ENCODE measurements around the gene GNAI1. TPM values are rescaled to one million over a fixed set of nuclear protein-coding genes. Genes with fewer than 3 reads are reported as not detected.

The GNAI1 gene
- total RNA-seq, 1 donor from 2014 or later = 8.7 TPM

DNA sequence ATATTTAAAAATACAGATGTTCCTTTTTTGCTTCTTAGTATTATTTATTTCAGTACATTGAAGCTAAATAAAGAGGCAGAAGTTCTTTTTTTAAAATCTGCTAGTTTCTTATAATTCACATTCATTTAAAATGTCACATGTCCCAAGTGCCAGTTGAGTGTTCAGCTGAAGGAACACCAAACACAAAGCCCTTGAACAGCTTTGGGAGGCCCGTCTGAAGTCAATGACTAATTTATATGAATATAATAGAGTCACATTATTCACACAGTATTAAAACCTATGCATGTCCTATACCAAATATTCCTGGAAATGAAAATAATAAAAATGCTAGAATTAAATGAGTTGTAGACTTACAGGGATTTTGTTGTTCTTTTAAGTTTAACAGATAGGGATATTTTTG is 70.3 kb downstream of the GNAI1 start:
- DNase-seq (ENCODE audit: low spot score in 2 of 2) = no peak
- Histone ChIP-seq H3K4me3 (no peak overlapping the region), H3K27me3 (no peaks in the 10 kb centered on the region), H3K36me3 (peaks cover 0 to 13% of the 10 kb centered on the region in 2 donors), H3K27ac (no peak overlapping the region), H3K9me3 (no peaks in the 10 kb centered on the region), H3K4me1 (no peaks in the 10 kb centered on the region)
- no peak for TF ChIP-seq CTCF (IDR thresholded peaks at IDR 0.05)
- intact Hi-C loops (cut with DNase I) = no loop called here

DNA sequence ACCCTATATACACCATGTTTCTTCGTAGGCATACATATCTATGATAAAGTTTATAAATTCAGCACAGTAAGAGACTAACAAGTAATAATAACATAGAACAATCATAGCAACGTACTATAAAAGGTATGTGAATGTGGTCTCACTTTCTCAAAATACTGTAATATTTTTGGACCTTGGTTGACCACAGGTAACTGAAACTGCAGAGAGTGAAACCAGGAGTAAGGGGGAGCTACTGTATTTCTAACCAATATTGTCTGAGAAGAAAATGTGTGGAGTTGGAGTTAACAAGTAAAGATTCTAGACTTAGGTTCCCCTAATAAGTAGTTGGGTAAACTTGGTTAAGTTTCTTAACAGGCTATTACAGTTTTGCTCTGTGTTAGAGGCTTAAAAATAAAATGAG is 72.1 kb downstream of the GNAI1 start:
- DNase-seq (ENCODE audit: low spot score in 2 of 2) = no peak
- H3K27ac ChIP-seq = no peak overlapping the region
- no peaks in the 10 kb centered on the region for H3K27me3 ChIP-seq
- H3K36me3 ChIP-seq = peaks cover 3 to 11% of the 10 kb centered on the region in 2 donors
- TF ChIP-seq CTCF (IDR thresholded peaks at IDR 0.05) = no peak
- no peak overlapping the region for H3K4me3 ChIP-seq
- intact Hi-C loops (cut with DNase I) = no loop called here
- H3K9me3 ChIP-seq = no peaks in the 10 kb centered on the region
- no peaks in the 10 kb centered on the region for H3K4me1 ChIP-seq

GRCh38 chr7:80207501-80207900 is 72.9 kb downstream of the GNAI1 start:
- no peak for DNase-seq (ENCODE audit: low spot score in 2 of 2)
- Histone ChIP-seq H3K4me1 (no peaks in the 10 kb centered on the region), H3K36me3 (peaks cover 6 to 16% of the 10 kb centered on the region in 2 donors), H3K27ac (no peak overlapping the region), H3K4me3 (no peak overlapping the region), H3K9me3 (no peaks in the 10 kb centered on the region), H3K27me3 (no peaks in the 10 kb centered on the region)
- TF ChIP-seq CTCF (IDR thresholded peaks at IDR 0.05) = no peak
- intact Hi-C loops (cut with DNase I) = no loop called here

GRCh38 chr7:80208700-80209099 is 74.1 kb downstream of the GNAI1 start:
- TF ChIP-seq CTCF (IDR thresholded peaks at IDR 0.05) = no peak
- Histone ChIP-seq H3K9me3 (no peaks in the 10 kb centered on the region), H3K27me3 (no peaks in the 10 kb centered on the region), H3K4me3 (no peak overlapping the region), H3K27ac (no peak overlapping the region), H3K4me1 (no peaks in the 10 kb centered on the region), H3K36me3 (peaks cover 6 to 27% of the 10 kb centered on the region in 2 donors)
- no peak for DNase-seq (ENCODE audit: low spot score in 2 of 2)
- intact Hi-C loops (cut with DNase I) = no loop called here

DNA sequence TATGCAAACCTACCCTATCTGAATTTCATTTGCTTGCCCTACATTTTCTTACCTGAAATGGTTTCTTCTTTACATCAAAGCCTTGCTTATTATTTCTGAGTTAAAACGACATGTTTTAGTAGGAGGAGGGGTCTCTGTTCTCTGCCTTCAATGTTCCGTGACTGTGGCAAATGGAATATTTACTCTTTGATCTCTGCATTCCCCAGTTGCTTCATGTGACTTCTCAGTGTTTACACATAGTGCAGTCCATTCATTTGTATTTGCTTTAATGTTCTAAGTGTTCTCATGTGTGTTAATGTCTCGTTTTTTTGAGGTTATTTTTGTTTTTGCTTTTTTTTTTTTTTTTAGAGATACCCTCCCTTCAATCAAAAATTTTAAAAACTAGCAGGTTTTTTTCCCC is 75.8 kb downstream of the GNAI1 start:
- Histone ChIP-seq H3K27me3 (no peaks in the 10 kb centered on the region), H3K4me1 (no peaks in the 10 kb centered on the region), H3K9me3 (no peaks in the 10 kb centered on the region), H3K4me3 (no peak overlapping the region), H3K36me3 (peaks cover 9 to 20% of the 10 kb centered on the region in 2 donors), H3K27ac (no peak overlapping the region)
- intact Hi-C loops (cut with DNase I) = loop anchor here (10.0 kb wide), 1 partner anchor 116 kb away; no protein-coding TSS in a partner anchor
- DNase-seq (ENCODE audit: low spot score in 2 of 2) = no peak
- no peak for TF ChIP-seq CTCF (IDR thresholded peaks at IDR 0.05)

DNA sequence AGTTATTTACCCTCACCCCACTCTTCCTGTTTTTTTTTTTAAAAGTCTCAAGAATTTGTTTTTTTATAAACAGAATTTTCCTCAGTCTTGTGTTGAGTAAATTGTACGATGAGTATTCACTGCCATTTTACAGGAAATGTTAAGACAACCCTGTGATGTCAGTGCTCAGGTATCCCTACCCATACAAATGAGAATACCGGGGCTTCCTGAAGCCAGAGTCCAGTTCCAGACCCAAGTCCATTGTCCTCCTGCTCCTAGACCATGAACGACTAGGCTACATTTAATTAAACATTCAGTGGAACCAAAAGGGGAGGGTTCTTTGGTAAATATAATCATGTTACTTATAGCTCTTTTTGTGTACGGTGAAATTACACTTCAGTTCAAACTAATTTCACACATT is 79.2 kb downstream of the GNAI1 start:
- H3K36me3 ChIP-seq = peaks cover 14 to 20% of the 10 kb centered on the region in 2 donors
- intact Hi-C loops (cut with DNase I) = loop anchor here (10.0 kb wide), 1 partner anchor 119 kb away; no protein-coding TSS in a partner anchor
- DNase-seq (ENCODE audit: low spot score in 2 of 2) = no peak
- H3K9me3 ChIP-seq = no peaks in the 10 kb centered on the region
- no peaks in the 10 kb centered on the region for H3K27me3 ChIP-seq
- no peak for TF ChIP-seq CTCF (IDR thresholded peaks at IDR 0.05)
- H3K4me3 ChIP-seq = no peak overlapping the region
- H3K4me1 ChIP-seq = no peaks in the 10 kb centered on the region
- H3K27ac ChIP-seq = no peak overlapping the region

Data from ascending aorta (tissue), 2 donors.